GM19193 (cell line): ENCODE data around the gene EXTL1.

Experiments
- POLR2A ChIP-seq: IDR thresholded peaks from 4 replicates; pipeline ENCODE4 v1.6.1; 2011; ENCODE audit not compliant: insufficient read depth, insufficient read length; ENCODE audit errors: extremely low read depth

Gene EXTL1

DNA sequence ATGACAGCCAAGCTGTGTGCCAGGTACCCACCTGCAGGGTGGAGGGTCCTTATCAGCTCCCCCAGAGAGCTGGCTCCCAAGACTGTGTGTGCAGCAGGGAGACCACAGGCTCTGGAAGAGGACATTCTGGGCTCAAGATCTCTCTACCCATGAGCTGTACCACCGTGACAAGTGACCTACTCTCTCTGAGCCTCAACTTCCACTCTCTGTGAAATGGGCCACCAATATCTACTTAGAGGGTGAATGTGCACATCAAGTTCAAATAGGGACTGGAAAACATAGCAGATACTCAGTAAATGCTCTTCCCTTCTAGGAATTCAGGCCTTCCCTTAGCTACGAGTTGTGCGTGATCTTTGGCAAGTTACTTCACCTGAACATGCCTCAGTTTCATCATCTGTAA is 22.8 kb downstream of the EXTL1 start:
- no peak for TF ChIP-seq POLR2A

DNA sequence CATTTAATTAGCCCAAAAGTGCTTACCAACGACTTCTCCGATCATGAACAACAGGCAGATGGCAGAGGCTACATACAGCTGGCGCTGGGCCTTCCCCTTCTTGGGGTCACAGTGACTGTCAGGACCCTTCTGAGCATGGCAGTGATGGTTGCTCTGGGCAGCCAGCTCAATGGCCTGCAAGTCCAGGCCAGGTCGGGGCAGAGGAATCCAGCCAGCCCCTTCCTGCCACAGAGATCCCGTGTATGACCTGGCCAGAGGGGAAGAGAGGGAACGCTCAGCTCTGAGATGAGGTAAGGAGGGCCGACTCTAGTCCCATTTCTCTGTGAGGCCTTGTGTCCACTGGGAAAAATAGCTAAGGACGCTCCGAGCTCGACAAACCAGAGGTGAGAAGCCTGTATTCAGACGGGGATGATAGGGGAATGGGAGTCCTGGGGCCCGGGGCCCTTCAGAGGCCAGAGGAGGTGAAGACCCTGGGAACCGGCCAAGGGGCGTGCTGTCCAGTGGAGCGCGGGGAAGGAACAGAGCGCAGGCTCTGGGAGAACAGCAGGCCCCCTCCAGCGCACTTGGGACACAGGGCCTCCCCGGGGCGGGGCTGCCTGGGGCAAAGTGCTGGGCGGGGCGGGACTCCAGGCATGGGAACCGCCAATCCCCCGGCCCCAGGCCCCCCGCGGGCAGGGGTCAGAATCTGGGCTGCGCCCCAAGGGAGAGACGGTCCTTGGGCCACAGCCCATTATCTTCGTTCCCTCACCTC is 23.6 kb downstream of the EXTL1 start:
- no peak for TF ChIP-seq POLR2A

DNA sequence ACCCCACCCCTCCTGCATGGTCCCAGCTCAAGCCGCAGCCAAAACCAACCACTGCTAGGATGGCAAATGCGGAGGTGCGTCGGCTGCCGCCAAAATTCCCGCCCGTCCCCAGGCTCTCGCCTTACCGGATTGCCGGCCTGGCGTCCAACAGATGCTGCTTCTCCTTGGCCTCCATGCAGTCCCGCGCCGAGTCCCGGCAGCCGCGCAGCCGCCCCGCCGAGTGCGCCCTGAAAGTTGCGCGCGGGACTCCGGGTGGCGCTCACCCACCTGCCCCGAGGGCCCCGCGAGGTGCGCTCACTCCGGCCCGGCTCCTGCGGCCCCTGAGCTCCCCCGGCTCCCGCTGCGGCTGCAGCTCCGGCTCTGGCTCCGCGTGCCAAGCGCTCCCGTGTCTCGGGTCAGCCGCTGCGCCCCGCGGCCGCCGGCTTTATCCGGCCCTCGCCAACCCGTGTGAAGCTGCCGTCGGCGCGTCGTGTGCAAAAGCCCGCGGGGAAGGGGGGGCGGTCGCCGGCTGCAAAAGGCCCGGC is 24.2 kb downstream of the EXTL1 start, which contains the start of gene SLC30A2:
Gene SLC30A2 (minus strand): TSS at position 397 of the 524 bp plus-strand sequence. CDS start 222 bp downstream, at position 175.
- TF ChIP-seq POLR2A = no peak

DNA sequence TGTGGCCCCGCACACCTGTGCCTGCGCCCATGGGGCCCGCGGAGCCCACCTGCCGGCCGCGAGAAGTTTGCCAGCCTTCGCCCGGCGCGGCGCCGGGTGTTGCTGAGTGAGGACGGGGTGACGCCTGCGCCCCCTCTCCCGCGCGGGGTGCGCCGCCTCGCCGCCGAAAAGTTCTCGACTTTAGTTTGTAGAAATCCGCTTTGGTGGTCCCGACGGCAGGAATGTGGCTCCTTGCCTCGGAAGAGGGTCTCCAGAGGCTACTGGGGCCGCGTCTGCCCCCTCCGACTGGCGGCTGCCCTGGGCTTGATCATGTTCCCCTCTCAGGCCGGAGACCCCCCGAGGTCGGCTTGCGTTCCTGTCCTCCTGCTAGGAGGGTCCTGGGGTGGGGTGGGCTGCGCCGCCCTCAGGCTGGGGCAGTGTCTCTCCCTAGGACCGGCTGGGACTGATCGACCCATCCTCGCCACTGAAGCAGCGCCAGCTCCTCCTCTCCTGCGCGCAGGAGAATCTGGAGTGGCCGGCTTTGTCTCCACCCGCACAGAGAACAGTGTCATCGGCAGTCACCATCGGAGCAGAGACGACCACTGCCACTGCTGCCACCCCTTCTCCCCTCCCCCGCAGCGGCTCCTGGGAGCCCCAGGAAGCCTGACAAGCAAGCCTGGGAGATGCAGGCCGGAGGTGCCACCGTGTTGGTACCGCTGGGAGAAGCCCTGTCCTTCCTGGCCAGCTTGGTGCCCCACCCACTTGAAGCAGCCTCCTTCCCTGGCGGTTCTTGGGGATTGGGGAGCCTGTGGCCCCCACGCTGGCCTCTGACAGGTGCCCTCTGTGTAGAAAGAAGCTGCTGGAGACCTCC is 24.9 kb downstream of the EXTL1 start:
- no peak for TF ChIP-seq POLR2A

DNA sequence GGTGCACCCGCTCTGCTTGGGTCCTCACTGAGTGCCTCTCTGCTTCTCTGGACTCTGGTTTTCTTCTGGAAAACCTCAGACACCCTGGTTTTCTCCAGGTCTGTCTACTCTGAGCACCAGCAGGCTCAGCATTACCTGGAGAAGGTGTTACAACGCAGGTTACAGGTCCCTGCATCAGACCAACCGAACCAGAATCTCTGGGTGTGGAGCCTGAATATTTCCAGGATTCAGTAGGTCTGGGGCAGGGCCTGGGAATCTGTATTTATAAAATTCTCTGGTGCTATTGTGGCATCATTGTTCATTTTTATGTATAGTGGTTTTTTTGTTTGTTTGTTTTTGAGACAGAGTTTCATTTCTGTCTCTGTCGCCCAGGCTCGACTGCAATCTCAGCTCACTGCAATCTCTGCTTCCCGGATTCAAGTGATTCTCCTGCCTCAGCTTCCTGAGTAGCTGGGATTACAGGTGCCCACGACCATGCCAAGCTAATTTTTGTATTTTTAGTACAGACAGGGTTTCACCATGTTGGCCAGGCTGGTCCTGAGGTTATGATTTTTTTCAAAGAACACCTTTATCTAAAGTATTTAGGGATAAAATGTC is 25.8 kb downstream of the EXTL1 start:
- TF ChIP-seq POLR2A = no peak

DNA sequence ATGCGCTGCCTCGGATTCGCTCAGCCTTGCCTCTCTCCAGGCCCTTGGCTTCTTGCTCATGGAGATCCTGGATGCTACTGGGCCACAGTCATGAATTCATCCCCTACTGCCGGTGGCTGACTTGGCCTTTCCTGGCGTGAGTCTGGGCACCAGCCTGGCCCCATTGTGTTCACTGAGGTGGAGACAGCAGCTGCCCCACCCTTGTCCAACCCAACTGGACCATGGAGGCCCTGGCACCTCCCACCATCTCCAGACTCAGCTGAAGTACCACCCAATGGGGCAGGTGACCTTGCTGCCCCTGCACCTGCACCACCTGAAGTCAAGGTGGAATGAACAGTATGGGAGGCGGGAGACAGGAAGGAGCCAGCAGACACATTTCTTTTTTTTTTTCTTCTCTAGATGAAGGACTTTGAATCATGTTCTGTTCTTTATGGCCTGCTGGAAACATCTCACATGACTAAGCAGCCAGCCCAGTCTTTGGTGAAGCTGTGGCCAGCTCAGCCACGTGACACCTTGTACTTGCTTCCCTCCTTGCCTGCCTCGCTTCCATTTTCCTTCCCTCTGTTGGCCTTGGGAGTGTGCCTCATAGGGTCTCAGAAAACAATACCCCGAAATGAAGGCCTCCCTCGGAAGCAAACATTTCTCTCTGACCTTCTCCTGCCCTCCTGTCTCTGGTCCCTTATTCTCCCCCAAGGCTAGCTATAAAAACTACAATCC is 28.1 kb downstream of the EXTL1 start:
- no peak for TF ChIP-seq POLR2A

DNA sequence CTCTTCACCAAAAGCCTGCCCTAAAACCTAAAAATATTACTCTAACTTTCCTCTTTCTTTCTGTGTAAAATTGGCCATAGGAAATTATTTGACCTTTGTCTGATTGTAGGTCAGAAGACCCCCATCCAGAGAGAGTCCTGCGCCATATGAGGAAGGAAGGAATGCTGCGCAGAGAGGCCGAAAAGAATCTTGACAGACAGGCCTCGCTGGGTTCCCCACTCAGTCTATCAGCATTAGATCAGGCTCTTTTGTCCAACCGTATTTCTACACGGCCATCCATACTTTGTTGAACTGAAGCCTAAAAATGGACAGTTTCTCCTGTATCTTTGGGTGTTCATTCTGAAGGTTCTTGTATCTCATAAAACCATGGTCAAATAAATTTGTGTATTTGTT is 28.7 kb downstream of the EXTL1 start:
- no peak for TF ChIP-seq POLR2A

DNA sequence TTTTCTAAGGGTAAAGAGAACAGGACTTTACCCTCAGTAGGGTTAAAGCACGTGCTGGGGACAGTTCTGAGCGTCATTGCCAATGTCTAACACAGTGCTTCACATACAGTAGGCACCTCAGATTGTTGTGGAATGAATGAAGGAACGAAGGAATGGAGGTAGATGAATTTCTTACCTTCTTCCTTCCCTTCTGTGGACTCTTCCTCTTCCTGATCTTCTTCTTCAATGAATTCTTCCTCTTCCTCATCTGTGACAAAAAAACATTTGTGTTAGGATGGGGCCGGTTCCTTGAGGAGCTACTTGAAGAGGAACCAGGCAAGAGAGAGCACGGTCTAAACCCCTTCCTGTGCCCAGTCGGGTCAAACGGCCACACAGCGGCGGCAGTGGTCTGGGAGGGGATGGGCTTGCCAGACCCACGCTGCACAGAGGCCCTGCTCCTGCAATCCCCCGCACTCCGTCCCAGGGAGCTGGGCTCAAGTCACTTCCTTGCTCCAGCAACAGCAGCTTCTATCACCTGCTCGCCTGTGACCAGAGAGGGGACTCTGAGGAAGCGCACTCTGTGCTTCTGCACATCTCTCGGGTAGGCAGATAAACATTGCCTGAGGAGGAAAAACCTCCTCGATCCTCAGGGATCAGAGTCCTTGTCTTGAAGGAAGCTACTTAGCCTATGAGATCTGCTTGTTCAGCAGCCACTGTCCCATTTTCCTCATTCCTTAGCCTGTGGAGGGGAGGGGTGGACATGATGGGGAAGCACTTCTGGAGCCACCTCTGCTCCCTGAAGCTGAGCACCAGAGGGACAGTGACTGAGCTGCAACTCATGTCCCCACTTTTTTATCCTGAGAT is 32.4 kb downstream of the EXTL1 start:
- no peak for TF ChIP-seq POLR2A

DNA sequence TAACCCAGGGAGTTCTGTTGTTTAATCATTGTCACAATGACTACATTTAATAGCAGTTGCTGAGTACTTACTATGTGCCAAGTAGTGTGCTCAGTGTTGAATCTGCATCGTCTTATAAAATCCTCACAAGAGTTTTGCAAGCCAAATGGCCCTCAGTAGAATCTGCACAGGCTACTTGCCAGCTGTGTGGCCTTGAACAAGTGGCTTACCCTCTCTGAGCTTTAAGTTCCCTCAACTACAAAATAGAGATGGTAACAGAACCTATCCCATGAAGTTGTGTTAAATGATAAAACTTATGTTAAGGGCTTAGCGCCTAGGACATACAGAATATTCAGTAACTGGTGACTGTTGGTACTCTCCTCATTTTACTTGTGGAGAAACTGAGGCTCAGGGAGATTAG is 33.5 kb downstream of the EXTL1 start:
- TF ChIP-seq POLR2A = no peak

DNA sequence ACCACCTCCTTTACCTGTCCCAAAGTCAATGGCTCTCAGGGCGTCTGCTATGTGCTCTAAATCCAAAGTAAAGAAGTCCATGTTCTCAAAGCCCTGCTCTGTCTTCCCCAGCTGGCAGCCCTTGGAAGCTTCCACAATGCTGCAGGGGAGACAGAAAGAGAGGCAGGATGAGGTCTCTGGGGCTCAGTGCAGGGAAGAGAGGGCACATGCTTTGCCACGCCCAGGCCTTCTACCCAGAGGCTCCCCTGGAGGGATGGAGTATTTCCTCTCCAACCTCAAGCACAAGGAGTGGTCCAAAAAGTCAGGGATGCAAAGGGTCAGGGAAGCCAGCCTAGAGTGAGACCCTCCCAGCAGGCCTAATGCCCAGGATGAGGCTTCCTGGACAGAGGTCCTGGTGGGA is 35.6 kb downstream of the EXTL1 start:
- no peak for TF ChIP-seq POLR2A

DNA sequence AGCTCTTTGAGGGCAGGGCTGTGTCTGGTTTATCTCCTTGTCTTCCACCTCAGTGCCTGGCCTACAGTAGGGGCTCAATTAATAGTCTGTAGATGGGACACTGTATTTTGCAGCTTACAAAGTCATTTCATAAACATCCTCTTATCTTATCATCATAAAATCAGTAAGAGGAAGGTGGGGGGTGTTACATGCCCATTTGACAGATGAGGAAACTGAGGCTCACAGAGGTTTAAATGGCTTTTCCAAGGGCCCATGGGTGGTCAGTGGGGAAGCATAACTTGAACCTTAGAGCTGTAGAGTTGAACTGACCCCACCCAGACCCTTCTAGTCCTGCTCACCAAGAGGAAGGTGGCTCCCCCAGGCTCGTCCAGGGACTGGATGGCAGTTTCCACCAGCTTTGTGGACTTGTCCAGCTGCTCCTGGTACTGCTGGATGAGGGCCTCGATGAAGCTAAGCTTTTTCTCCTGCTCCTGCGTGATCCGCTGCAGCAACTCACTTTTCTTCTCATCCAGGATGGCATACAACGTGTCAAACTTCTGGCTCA is 36.5 kb downstream of the EXTL1 start:
- no peak for TF ChIP-seq POLR2A

DNA sequence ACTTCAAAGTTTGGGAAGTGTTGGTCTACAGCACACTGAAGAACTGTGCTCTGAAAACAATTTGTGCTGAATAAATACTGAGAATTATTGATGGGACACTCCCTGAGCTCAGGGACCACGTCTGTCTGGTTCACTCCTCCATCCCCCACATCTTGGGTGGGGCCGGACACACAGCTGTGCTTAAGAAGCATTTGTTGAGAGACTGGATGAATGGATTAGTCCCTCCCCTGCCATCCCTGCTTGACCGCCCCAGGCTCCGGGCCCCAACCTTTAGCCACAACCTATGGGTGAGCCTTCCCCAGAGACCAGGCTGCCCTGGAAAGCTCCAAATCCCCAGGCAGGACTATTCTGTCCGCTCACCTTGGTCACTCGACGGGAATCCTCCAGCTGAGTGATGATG is 38.3 kb downstream of the EXTL1 start:
- no peak for TF ChIP-seq POLR2A

DNA sequence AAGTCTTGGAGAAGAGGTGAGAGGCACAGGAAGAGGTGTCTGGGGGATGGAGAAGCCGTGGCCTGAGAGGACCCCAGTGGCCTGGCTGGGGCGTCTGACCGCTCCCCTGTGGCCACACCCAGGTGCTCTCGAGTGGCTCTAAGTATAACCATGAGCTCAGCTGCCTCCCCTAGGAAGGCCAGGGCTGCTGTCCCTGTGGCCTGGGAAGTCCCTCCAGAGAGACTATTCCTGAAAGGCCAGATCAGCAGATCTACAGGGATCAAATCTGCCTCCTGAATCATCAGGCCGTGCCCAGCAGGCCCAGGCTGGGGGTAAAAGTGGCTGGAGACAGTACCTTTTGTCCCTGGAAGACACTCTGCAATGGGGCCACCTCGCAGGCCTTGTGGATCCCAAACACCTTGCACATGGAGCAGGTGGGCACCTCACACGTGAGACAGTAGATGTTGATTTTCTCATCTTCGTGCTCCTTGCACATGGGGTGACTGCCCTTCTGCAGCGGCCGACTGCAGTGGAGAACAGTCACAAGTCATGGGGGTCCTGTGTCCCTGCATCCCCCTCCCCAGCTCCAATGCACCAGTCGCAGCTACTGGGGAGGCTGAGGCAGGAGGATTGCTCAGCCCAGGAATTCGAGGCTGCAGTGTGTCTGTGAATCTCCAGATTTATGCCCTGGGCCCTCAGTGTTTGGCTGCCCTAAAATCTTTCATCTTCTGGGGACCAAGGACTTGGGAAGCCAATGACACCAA is 39.4 kb downstream of the EXTL1 start:
- no peak for TF ChIP-seq POLR2A
